Muscle of leg (tissue), 11 donors: ENCODE data around the gene TMEM190. TPM values are rescaled to one million over a fixed set of nuclear protein-coding genes. Genes with fewer than 3 reads are reported as not detected.

Experiments used
- DNase-seq: peaks from one replicate; pipeline ENCODE4 v3.0.0; 2013
- H3K27ac ChIP-seq: one replicate; pipeline ENCODE4 v1.5.1; 2013; ENCODE audit warnings: mild to moderate bottlenecking, low read length, control low read depth
- H3K27me3 ChIP-seq: one replicate; pipeline ENCODE4 v1.6.1; 2013; ENCODE audit warnings: low read length; ENCODE audit not compliant: control insufficient read depth, insufficient read depth
- H3K36me3 ChIP-seq: one replicate; pipeline ENCODE4 v1.6.1; 2013; ENCODE audit warnings: low read length; ENCODE audit not compliant: control insufficient read depth, insufficient read depth
- H3K4me1 ChIP-seq: one replicate; pipeline ENCODE4 v1.6.1; 2013; ENCODE audit warnings: low read length; ENCODE audit not compliant: control insufficient read depth, insufficient read depth
- H3K4me3 ChIP-seq: one replicate; pipeline ENCODE4 v1.5.1; 2013; ENCODE audit warnings: low read length, control low read depth
- H3K9me3 ChIP-seq: replicated peaks from 2 replicates; pipeline ENCODE4 v1.6.1; 2013; ENCODE audit warnings: low read depth, low read length; ENCODE audit not compliant: control insufficient read depth
- WGBS: methylation state at CpG from one replicate; pipeline ENCODE4 v1.1.5; 2013; ENCODE audit warnings: missing lambda C conversion rate; ENCODE audit not compliant: insufficient coverage; 5-methylcytosine and 5-hydroxymethylcytosine counted together
- polyA plus RNA-seq, 8 donors: library from polyadenylated mRNA; unstranded; fragments of 120-200 nt; gene quantifications; one replicate each; pipeline versions ENCODE4 v1.2.1 to v1.2.3, GENCODE V29; 2013; ENCODE audit warnings: inconsistent platforms in 1 of 8, low replicate concordance in 1 of 8; ENCODE audit not compliant: insufficient read length in 8 of 8, insufficient read depth in 1 of 8
- total RNA-seq: library from RNA; stranded (reverse); fragments of 120-200 nt; gene quantifications from one replicate; pipeline ENCODE4 v1.2.4, GENCODE V29; 2013

TMEM190 gene
- total and polyA plus RNA-seq, 9 donors: 0.50 TPM; not detected in 8

- 75% methylated on average over 44 of the region's 50 CpGs for WGBS
- Histone ChIP-seq H3K4me1 (peaks cover 59% of the 10 kb centered on the region), H3K27ac (peak overlapping the region; percentile 31), H3K9me3 (no peaks in the 10 kb centered on the region), H3K4me3 (peak overlapping the region; percentile 18), H3K36me3 (peaks cover 32% of the 10 kb centered on the region), H3K27me3 (no peaks in the 10 kb centered on the region)
- DNase-seq: no peak
These were observed 34.8 kb upstream of the TMEM190 start for GRCh38 chr19:55341595-55342531.

- peak; percentile 86 for DNase-seq
- Histone ChIP-seq H3K4me3 (no peak overlapping the region), H3K27ac (peak overlapping the region; percentile 67), H3K36me3 (peaks cover 50% of the 10 kb centered on the region), H3K27me3 (no peaks in the 10 kb centered on the region), H3K9me3 (no peaks in the 10 kb centered on the region), H3K4me1 (peaks cover 69% of the 10 kb centered on the region)
- WGBS: 75% methylated on average over 9 of the region's 9 CpGs
These were observed 32.2 kb upstream of the TMEM190 start for GRCh38 chr19:55344444-55344843.

DNA sequence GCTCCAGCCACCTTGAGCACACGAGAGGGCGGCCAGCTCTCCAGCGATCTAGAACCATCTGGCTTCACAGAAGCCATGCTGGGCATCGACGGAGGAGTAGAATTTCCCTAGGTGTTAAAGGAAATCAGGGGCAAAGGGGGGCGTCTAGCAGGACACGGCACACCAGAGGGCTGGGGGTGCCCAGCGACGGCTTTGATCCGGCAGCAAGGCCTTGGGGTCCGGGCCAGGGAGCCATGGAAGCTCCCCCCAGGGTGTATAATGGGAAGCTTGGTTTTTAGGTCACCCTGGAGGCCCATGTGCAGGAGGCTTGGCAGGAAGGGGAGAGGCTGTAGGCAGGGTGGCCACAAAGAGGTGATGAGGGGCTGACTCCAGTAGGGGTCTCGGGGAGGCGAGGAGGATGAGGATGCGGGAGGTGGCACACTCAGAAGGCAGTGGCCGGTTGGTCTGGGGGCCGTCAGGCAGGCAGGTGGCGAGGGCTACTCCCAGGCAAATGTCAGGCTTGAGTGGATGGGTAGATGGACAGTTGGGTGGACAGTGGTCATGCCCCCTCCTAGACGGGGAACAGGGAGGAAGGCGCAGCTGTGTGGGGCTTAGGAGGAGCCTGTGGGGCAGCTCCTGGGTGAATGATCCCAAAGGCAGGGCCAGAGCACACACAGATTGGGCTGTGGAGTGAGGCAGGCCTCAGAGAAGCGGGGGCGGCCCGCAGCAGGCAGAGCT is 31.4 kb upstream of the TMEM190 start:
- H3K27ac ChIP-seq: peak overlapping the region; percentile 77
- no peak overlapping the region for H3K4me3 ChIP-seq
- H3K9me3 ChIP-seq: no peaks in the 10 kb centered on the region
- H3K27me3 ChIP-seq: no peaks in the 10 kb centered on the region
- WGBS: 80% methylated on average over 22 of the region's 22 CpGs
- DNase-seq: no peak
- peaks cover 67% of the 10 kb centered on the region for H3K4me1 ChIP-seq
- H3K36me3 ChIP-seq: peaks cover 51% of the 10 kb centered on the region

- peak; percentile 78 for DNase-seq
- 76% methylated on average over 34 of the region's 43 CpGs for WGBS
- Histone ChIP-seq H3K9me3 (no peaks in the 10 kb centered on the region), H3K4me3 (no peak overlapping the region), H3K36me3 (peaks cover 51% of the 10 kb centered on the region), H3K27ac (peak overlapping the region; percentile 77), H3K4me1 (peaks cover 61% of the 10 kb centered on the region), H3K27me3 (peaks cover 4% of the 10 kb centered on the region)
These were observed 30.6 kb upstream of the TMEM190 start for GRCh38 chr19:55345818-55346724.

- DNase-seq: no peak
- Histone ChIP-seq H3K4me1 (peaks cover 54% of the 10 kb centered on the region), H3K36me3 (peaks cover 48% of the 10 kb centered on the region), H3K4me3 (no peak overlapping the region), H3K27ac (no peak overlapping the region), H3K9me3 (no peaks in the 10 kb centered on the region), H3K27me3 (peaks cover 12% of the 10 kb centered on the region)
- 71% methylated on average over 34 of the region's 41 CpGs for WGBS
These were observed 29.7 kb upstream of the TMEM190 start for GRCh38 chr19:55346725-55347441.

DNA sequence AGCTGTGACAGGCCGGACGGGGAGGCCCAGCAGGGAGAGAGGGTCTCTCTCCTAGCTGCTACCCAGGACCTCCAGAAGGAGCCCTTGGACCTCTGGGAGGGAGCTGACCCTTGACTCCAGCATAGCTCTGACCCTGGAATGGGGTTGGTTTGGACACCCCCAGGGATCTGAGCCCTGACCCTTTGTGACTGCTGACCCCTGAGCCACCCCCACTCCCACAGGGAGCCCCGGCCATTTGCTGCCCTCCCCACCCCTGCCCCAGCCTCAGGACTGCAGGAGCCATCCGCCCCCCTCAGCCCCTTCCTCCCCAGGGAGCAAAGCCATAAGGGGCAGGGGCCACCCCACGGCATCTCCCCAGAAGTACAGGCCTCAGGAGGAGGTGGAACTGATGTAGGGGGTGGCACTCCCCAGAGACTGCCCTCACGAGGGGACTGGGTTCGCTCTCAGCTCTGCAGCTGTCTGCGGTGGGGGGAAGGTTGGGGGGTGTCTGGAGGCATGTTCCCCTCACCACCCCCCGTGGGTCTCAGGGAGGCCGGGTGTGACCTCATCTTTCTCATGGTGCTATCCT is 29.1 kb upstream of the TMEM190 start:
- Histone ChIP-seq H3K4me3 (no peak overlapping the region), H3K27me3 (peaks cover 19% of the 10 kb centered on the region), H3K4me1 (peaks cover 51% of the 10 kb centered on the region), H3K36me3 (peaks cover 42% of the 10 kb centered on the region), H3K27ac (no peak overlapping the region), H3K9me3 (no peaks in the 10 kb centered on the region)
- DNase-seq: no peak
- 67% methylated on average over 2 of the region's 10 CpGs for WGBS

DNA sequence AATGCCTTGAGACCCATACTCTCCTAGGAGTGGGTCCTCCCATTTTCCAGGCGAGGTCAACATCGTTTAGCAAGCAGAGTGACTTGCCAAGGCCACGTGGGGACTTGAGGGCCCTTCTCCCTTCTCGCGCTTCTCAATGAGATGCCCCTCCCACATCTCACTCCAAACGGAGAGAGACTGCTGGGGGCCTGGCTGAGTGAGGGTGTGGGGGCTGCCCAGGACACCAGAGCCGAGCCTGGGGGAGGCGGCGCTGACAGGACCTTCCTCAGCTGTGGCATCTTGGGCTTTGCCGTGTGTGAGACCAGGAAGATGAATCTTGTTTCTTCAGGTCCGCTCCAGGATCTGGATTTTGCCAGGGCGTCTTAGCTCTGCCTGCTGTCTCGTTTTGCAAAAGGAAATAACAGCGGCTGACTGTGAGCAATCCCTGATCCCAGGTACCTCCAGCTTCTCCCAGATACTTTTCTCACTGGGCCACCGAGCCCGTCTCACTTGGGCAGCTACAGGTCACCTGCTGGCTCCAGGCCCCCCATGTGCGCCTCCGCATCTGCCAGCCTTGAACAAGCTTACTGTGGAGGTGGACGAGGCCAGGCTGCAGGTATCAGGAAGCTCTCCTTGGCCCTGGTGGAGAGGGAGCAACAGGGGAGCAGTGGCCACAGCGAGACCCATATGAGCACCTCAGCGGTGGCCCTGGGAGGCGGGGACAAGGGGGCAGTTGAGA is 28.1 kb upstream of the TMEM190 start:
- H3K4me1 ChIP-seq: peaks cover 53% of the 10 kb centered on the region
- WGBS: 36% methylated on average over 15 of the region's 22 CpGs
- DNase-seq: no peak
- H3K9me3 ChIP-seq: no peaks in the 10 kb centered on the region
- H3K4me3 ChIP-seq: no peak overlapping the region
- H3K27me3 ChIP-seq: peaks cover 28% of the 10 kb centered on the region
- no peak overlapping the region for H3K27ac ChIP-seq
- peaks cover 33% of the 10 kb centered on the region for H3K36me3 ChIP-seq

DNA sequence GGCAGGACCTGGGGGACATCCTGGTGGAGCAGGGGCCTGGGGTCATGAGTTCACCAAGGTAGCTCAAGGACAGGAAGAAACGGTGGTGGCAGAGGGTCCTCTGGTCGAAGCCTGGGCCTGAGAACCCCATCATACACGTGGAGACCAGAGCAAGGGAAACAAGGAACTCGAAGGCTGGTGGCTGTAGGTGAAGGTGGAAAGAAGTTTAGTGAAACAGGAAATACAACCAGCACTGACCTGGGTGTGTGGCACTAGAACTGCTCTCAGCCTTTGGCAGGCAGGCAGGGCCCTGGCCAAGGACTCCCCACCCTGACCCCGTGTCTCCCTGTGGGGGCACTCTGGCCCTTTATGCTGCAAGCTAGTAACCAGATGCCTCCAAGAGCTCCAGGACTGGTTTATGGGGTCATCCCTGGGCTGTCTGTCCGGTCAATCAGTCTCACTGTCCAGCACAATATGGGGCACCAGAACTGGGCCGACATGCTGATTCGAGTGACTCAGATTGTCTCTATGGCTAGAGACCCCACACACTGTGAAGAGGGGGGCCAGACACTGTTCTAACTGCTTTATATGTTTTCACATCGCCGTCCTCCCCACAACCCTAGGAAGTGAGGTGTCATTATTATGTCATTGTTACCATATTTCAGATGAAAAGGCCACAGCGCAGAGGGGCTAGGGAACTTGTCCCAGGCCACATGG is 25.9 kb upstream of the TMEM190 start:
- WGBS: 62% methylated on average over 7 of the region's 11 CpGs
- Histone ChIP-seq H3K36me3 (peaks cover 21% of the 10 kb centered on the region), H3K27me3 (peaks cover 51% of the 10 kb centered on the region), H3K9me3 (no peaks in the 10 kb centered on the region), H3K4me3 (no peak overlapping the region), H3K27ac (no peak overlapping the region), H3K4me1 (peaks cover 41% of the 10 kb centered on the region)
- DNase-seq: no peak
